ENCODE measurements around the gene CCDC201. TPM values are rescaled to one million over a fixed set of nuclear protein-coding genes. Genes with fewer than 3 reads are reported as not detected.

Gene CCDC201
- total and polyA plus RNA-seq, 2 of the 8 experiments (the other 6 are each of a cell fraction or from before 2014, with no cell fraction given) = not detected

GRCh38 chr7:45909561-45909960, 36.7 kb upstream of the CCDC201 start (continued):
- TF ChIP-seq HDAC6 (IDR thresholded peaks at IDR 0.05; ENCODE audit: low read depth, low read length) = no peak
- TF ChIP-seq, protein P1, sequence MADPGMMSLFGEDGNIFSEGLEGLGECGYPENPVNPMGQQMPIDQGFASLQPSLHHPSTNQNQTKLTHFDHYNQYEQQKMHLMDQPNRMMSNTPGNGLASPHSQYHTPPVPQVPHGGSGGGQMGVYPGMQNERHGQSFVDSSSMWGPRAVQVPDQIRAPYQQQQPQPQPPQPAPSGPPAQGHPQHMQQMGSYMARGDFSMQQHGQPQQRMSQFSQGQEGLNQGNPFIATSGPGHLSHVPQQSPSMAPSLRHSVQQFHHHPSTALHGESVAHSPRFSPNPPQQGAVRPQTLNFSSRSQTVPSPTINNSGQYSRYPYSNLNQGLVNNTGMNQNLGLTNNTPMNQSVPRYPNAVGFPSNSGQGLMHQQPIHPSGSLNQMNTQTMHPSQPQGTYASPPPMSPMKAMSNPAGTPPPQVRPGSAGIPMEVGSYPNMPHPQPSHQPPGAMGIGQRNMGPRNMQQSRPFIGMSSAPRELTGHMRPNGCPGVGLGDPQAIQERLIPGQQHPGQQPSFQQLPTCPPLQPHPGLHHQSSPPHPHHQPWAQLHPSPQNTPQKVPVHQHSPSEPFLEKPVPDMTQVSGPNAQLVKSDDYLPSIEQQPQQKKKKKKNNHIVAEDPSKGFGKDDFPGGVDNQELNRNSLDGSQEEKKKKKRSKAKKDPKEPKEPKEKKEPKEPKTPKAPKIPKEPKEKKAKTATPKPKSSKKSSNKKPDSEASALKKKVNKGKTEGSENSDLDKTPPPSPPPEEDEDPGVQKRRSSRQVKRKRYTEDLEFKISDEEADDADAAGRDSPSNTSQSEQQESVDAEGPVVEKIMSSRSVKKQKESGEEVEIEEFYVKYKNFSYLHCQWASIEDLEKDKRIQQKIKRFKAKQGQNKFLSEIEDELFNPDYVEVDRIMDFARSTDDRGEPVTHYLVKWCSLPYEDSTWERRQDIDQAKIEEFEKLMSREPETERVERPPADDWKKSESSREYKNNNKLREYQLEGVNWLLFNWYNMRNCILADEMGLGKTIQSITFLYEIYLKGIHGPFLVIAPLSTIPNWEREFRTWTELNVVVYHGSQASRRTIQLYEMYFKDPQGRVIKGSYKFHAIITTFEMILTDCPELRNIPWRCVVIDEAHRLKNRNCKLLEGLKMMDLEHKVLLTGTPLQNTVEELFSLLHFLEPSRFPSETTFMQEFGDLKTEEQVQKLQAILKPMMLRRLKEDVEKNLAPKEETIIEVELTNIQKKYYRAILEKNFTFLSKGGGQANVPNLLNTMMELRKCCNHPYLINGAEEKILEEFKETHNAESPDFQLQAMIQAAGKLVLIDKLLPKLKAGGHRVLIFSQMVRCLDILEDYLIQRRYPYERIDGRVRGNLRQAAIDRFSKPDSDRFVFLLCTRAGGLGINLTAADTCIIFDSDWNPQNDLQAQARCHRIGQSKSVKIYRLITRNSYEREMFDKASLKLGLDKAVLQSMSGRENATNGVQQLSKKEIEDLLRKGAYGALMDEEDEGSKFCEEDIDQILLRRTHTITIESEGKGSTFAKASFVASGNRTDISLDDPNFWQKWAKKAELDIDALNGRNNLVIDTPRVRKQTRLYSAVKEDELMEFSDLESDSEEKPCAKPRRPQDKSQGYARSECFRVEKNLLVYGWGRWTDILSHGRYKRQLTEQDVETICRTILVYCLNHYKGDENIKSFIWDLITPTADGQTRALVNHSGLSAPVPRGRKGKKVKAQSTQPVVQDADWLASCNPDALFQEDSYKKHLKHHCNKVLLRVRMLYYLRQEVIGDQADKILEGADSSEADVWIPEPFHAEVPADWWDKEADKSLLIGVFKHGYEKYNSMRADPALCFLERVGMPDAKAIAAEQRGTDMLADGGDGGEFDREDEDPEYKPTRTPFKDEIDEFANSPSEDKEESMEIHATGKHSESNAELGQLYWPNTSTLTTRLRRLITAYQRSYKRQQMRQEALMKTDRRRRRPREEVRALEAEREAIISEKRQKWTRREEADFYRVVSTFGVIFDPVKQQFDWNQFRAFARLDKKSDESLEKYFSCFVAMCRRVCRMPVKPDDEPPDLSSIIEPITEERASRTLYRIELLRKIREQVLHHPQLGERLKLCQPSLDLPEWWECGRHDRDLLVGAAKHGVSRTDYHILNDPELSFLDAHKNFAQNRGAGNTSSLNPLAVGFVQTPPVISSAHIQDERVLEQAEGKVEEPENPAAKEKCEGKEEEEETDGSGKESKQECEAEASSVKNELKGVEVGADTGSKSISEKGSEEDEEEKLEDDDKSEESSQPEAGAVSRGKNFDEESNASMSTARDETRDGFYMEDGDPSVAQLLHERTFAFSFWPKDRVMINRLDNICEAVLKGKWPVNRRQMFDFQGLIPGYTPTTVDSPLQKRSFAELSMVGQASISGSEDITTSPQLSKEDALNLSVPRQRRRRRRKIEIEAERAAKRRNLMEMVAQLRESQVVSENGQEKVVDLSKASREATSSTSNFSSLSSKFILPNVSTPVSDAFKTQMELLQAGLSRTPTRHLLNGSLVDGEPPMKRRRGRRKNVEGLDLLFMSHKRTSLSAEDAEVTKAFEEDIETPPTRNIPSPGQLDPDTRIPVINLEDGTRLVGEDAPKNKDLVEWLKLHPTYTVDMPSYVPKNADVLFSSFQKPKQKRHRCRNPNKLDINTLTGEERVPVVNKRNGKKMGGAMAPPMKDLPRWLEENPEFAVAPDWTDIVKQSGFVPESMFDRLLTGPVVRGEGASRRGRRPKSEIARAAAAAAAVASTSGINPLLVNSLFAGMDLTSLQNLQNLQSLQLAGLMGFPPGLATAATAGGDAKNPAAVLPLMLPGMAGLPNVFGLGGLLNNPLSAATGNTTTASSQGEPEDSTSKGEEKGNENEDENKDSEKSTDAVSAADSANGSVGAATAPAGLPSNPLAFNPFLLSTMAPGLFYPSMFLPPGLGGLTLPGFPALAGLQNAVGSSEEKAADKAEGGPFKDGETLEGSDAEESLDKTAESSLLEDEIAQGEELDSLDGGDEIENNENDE (IDR thresholded peaks at IDR 0.05; ENCODE audit: insufficient replicate concordance, low read length) = no peak

Data from H1 (cell line).